Thoracic aorta (tissue), 2 donors: ENCODE results near the gene SP2. TPM values are rescaled to one million over a fixed set of nuclear protein-coding genes. Genes with fewer than 3 reads are reported as not detected.

Experiments used
- ATAC-seq: fragments of 150-250 bp; one replicate; pipeline ENCODE4 v1.8.0; 2017; ENCODE audit warnings: low read depth; ENCODE audit not compliant: insufficient number of reproducible peaks, low FRiP score
- DNase-seq: peaks from one replicate; pipeline ENCODE4 v3.0.0-alpha.2; 2020; ENCODE audit warnings: low spot score
- H3K27ac ChIP-seq, 2 donors: fragments of 200-600 bp; sonication (generic); 1 replicate in 1 of 2; 2 replicates in 1 of 2; pipeline ENCODE4 v1.5.1; 2016; ENCODE audit warnings: mild to moderate bottlenecking in 2 of 2, moderate library complexity in 2 of 2
- H3K27me3 ChIP-seq: fragments of 200-600 bp; sonication (generic); replicated peaks from 2 replicates; pipeline ENCODE4 v1.6.0; 2016; ENCODE audit warnings: mild to moderate bottlenecking; ENCODE audit not compliant: insufficient read depth
- H3K36me3 ChIP-seq: fragments of 200-600 bp; sonication (generic); one replicate; pipeline ENCODE4 v1.5.1; 2016
- H3K4me1 ChIP-seq, 2 donors: fragments of 200-600 bp; sonication (generic); 1 replicate in 1 of 2; 2 replicates in 1 of 2; pipeline versions ENCODE4 v1.5.1 to v1.6.0; 2016; ENCODE audit warnings: low read depth in 2 of 2, mild to moderate bottlenecking in 1 of 2; ENCODE audit not compliant: control insufficient read depth in 1 of 2
- H3K4me3 ChIP-seq: fragments of 200-600 bp; sonication (generic); 2 replicates; pipeline ENCODE4 v1.5.1; 2016; ENCODE audit warnings: mild to moderate bottlenecking
- H3K9me3 ChIP-seq: fragments of 200-600 bp; sonication (generic); 2 replicates; pipeline ENCODE4 v1.5.1; 2016
- total RNA-seq, 2 donors: library from RNA; depleted of rRNA; stranded (reverse); fragments of >200 nt; gene quantifications; one replicate each; pipeline versions ENCODE4 v1.1.0 to v1.2.3, GENCODE V29; 2016
- TF ChIP-seq, protein P1 (sequence below): fragments of 200-600 bp; sonication (generic); IDR thresholded peaks from one replicate; pipeline ENCODE4 v1.5.1; 2019; ENCODE audit warnings: antibody characterized with exemption

Gene SP2
- total RNA-seq, 2 donors from 2014 or later: 6.4 to 10.9 TPM

- H3K36me3 ChIP-seq: no peaks in the 10 kb centered on the region
- H3K9me3 ChIP-seq: no peaks in the 10 kb centered on the region
- TF ChIP-seq, protein P1, sequence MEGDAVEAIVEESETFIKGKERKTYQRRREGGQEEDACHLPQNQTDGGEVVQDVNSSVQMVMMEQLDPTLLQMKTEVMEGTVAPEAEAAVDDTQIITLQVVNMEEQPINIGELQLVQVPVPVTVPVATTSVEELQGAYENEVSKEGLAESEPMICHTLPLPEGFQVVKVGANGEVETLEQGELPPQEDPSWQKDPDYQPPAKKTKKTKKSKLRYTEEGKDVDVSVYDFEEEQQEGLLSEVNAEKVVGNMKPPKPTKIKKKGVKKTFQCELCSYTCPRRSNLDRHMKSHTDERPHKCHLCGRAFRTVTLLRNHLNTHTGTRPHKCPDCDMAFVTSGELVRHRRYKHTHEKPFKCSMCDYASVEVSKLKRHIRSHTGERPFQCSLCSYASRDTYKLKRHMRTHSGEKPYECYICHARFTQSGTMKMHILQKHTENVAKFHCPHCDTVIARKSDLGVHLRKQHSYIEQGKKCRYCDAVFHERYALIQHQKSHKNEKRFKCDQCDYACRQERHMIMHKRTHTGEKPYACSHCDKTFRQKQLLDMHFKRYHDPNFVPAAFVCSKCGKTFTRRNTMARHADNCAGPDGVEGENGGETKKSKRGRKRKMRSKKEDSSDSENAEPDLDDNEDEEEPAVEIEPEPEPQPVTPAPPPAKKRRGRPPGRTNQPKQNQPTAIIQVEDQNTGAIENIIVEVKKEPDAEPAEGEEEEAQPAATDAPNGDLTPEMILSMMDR: no peak
- no peaks in the 10 kb centered on the region for H3K27me3 ChIP-seq
- peak overlapping the region; percentile 46 for H3K4me3 ChIP-seq
- ATAC-seq (no peak), DNase-seq (no peak)
- peaks cover 0 to 5% of the 10 kb centered on the region in 2 donors for H3K4me1 ChIP-seq
- no peak overlapping the region for H3K27ac ChIP-seq
Measured at GRCh38 chr17:47882695-47883588, 13.1 kb upstream of the SP2 start.

- no peak for DNase-seq
Measured at GRCh38 chr17:47883589-47884426, 12.2 kb upstream of the SP2 start.

DNA sequence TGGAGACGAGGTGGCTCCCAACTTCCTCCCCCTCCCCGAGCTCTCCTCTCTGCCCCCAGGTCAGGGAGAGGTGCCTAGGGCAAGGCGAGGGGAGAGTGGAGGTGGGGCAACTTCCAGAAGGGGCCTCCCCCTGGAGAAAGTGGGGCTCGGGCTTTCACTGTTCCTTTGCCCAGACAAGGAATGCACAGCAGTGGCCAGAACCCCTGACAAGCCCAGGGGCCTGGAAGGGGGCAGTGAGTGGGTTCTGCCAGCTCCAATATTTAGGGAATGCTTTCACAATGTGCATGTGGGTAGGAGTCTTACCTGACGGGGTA is 11.7 kb upstream of the SP2 start:
- H3K27me3 ChIP-seq: no peaks in the 10 kb centered on the region
- H3K36me3 ChIP-seq: no peaks in the 10 kb centered on the region
- H3K4me3 ChIP-seq: no peak overlapping the region
- no peak overlapping the region for H3K27ac ChIP-seq
- DNase-seq (no peak), ATAC-seq (no peak)
- TF ChIP-seq, protein P1: no peak
- peaks cover 0 to 5% of the 10 kb centered on the region in 2 donors for H3K4me1 ChIP-seq
- H3K9me3 ChIP-seq: no peaks in the 10 kb centered on the region

More at GRCh38 chr17:47883589-47884426, 12.2 kb upstream of the SP2 start:
- H3K36me3 ChIP-seq: no peaks in the 10 kb centered on the region
- no peak overlapping the region for H3K27ac ChIP-seq
- peaks cover 0 to 5% of the 10 kb centered on the region in 2 donors for H3K4me1 ChIP-seq
- no peak for ATAC-seq
- H3K4me3 ChIP-seq: no peak overlapping the region
- H3K9me3 ChIP-seq: no peaks in the 10 kb centered on the region
- H3K27me3 ChIP-seq: no peaks in the 10 kb centered on the region
- TF ChIP-seq, protein P1: no peak

GRCh38 chr17:47884905-47885730 is 10.9 kb upstream of the SP2 start:
- TF ChIP-seq, protein P1: no peak
- Histone ChIP-seq H3K36me3 (no peaks in the 10 kb centered on the region), H3K4me1 (peaks cover 0 to 5% of the 10 kb centered on the region in 2 donors), H3K27me3 (no peaks in the 10 kb centered on the region), H3K9me3 (no peaks in the 10 kb centered on the region), H3K4me3 (no peak overlapping the region), H3K27ac (no peak overlapping the region)
- DNase-seq (no peak), ATAC-seq (no peak)
